K562 (cell line): ENCODE results near the gene TBC1D20.

Experiments
- CTCF ChIP-seq, 3 experiments: IDR thresholded peaks in 2 of 3; conservative IDR thresholded peaks in 1 of 3; 2 replicates each; pipeline ENCODE4 v1.5.1; 2011 to 2012; ENCODE audit warnings: low read length in 3 of 3, mild to moderate bottlenecking in 3 of 3, control low read depth in 2 of 3, improper control_type of control experiment in 1 of 3, inconsistent platforms in 1 of 3, low read depth in 1 of 3, mixed read lengths in 1 of 3, moderate library complexity in 1 of 3; ENCODE audit not compliant: insufficient read depth in 2 of 3
- RCOR1 ChIP-seq, 2 experiments: IDR thresholded peaks; 2 replicates each; pipeline ENCODE4 v1.6.1; 2012; ENCODE audit warnings: low read depth in 2 of 2, low read length in 2 of 2, borderline replicate concordance in 1 of 2, improper control_type of control experiment in 1 of 2
- SREBF2 ChIP-seq: sonication (generic); formaldehyde crosslinking; IDR thresholded peaks from 2 replicates; pipeline ENCODE4 v1.4.0; 2020; ENCODE audit warnings: mild to moderate bottlenecking, missing genetic modification reagents
- TCF7L2 ChIP-seq: fragments of 150-350 bp; IDR thresholded peaks from 2 replicates; pipeline ENCODE4 v1.6.1; 2016; ENCODE audit warnings: low read depth, mild to moderate bottlenecking, low read length, moderate library complexity
- ZNF398 ChIP-seq: fragments of 250-450 bp; sonication (Bioruptor Pico); IDR thresholded peaks from 2 replicates; pipeline ENCODE4 v1.8.0; 2021; ENCODE audit warnings: moderate library complexity, mild to moderate bottlenecking, inconsistent platforms

- TF ChIP-seq SREBF2 (CRISPR knock-in tag) (no peak), CTCF (IDR thresholded peaks at IDR 0.05 in 2 of 3, conservative IDR thresholded peaks at IDR 0.05 in 1 of 3; ENCODE audit: insufficient read depth in 2 of 3, low read depth in 1 of 3, low read length in 3 of 3) (no peak), TCF7L2 (no peak), ZNF398 (CRISPR knock-in tag) (no peak), RCOR1 (IDR thresholded peaks at IDR 0.05; ENCODE audit: borderline replicate concordance in 1 of 2, low read depth in 2 of 2, low read length in 2 of 2) (no peak)
Measured at GRCh38 chr20:420166-420620, 42.1 kb downstream of the TBC1D20 start.
